Stimulated activated CD4-positive, alpha-beta T cell treated with anti-CD3 and anti-CD28 coated beads, Interleukin-4, amount 100 ng/mL, for 48 hours (primary cell): ENCODE results near the gene WAC.

Source experiments
- DNase-seq, 2 donors: peaks; one replicate each; pipeline ENCODE4 v3.0.0-alpha.2; 2020; ENCODE audit warnings: low read depth in 2 of 2

Gene WAC

DNA sequence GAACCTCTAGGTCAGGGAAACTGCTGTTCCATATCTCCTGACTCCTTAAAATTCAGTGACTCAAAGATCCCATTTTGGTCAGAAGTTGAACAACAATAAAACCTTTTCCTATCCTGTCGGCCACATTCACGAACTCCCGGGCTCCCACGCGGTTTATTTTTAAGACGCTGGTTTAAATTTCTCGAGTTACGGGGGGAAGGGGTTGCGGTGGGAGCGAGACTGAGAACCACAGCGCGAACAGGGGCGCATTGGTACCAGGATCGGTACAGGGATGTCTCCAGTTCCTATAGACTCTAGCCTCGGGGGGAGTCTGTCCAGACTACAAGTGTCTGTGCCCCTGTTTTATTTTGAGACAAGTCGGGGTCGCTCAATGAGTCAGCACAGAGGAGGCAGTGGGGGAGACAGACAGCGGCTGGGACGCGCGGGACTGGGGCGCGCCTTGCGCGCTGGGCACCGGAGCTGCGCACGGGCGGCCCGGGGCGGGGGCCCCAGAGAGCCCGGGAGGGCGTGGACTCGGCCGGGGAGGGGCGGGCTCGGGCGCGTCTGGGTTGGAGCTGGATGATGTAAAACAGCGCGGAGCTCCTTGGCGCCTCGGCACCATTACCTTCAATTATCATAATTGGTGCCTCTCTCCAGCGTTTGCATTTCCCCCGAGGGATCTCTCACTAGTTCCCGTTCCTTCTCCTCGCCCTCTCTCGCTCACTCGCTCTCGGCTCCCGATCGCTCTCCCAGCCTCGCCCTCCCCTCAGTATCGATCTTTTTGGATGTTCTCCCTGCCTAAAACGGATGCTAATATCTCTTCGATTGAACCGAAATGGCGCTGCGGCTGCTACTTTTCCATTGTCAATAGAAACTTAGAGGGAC lies 135.7 kb downstream of the WAC start:
- peak; percentile 41 to 46 for DNase-seq

DNA sequence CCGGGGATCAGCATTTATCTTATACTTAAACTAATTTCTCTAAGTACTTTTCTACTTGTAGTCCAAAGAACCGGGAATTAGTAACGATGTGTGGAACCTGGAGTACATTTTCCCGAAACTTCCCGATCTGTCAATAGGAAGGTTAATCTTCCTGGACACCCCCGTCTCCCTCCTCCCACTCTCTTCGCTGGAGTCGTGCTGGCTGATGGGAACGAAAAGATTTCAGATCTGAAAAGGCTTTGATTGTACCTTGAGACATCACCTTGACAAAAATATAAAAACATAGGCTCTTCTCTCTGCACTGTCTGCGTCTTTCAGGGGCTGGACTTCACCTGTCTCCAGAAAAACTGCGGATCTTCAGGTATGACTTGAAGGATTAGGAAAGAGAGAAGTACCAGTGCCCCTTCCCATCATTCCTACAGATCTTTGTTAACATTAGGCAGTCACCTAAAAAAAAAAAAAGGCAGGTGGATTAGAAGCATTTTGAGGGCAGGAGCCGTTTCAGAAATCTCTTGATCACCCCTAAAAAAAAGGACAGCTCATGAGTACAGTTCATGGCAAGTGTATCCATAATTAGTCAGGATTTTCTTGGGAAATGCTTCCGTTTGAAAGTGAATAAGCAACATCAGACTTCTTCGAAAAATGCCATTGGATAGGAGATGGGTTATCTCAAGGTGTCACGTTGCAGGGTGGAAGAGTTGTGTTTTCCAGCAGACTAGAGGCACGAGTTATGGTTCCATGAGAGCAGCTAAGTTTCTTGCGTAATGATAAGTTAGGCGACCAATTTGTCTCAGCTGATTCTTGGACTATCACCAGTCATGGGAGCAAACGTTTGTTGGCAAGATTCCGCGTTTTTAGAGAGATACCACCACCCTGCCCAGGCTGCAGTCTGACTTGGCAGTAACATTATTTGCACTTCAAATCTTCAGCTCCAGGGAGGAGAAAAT lies 136.6 kb downstream of the WAC start:
- DNase-seq: no peak
